Measurements from ENCODE around the gene CELSR2.

The CELSR2 gene

DNA sequence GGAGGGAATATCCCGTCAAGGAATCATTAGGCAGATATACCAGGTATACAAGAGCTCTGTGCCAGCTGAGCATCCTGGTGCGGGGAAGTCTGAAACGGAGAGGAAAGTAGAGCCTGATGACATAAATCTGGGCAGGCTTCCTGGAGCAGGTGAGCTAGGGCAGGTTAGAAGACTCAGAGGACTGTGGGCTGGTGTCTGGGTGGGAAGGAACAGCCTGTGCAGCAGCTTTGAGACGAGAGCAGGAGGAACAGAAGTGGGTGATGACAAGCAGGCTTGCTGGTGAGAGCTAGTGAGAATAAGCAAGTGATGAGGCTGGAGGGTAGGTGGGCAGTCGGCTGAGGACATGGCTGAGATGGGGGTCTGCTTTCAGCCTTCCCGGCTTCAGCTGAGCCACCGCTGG lies 6.7 kb downstream of the CELSR2 start:
- DNase-seq (ENCODE audit: insufficient read length, low spot score): no peak
- FAIRE-seq: no peak
- TF ChIP-seq, protein P1, sequence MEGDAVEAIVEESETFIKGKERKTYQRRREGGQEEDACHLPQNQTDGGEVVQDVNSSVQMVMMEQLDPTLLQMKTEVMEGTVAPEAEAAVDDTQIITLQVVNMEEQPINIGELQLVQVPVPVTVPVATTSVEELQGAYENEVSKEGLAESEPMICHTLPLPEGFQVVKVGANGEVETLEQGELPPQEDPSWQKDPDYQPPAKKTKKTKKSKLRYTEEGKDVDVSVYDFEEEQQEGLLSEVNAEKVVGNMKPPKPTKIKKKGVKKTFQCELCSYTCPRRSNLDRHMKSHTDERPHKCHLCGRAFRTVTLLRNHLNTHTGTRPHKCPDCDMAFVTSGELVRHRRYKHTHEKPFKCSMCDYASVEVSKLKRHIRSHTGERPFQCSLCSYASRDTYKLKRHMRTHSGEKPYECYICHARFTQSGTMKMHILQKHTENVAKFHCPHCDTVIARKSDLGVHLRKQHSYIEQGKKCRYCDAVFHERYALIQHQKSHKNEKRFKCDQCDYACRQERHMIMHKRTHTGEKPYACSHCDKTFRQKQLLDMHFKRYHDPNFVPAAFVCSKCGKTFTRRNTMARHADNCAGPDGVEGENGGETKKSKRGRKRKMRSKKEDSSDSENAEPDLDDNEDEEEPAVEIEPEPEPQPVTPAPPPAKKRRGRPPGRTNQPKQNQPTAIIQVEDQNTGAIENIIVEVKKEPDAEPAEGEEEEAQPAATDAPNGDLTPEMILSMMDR (IDR thresholded peaks at IDR 0.05; ENCODE audit: insufficient read depth, missing control alignments): no peak

DNA sequence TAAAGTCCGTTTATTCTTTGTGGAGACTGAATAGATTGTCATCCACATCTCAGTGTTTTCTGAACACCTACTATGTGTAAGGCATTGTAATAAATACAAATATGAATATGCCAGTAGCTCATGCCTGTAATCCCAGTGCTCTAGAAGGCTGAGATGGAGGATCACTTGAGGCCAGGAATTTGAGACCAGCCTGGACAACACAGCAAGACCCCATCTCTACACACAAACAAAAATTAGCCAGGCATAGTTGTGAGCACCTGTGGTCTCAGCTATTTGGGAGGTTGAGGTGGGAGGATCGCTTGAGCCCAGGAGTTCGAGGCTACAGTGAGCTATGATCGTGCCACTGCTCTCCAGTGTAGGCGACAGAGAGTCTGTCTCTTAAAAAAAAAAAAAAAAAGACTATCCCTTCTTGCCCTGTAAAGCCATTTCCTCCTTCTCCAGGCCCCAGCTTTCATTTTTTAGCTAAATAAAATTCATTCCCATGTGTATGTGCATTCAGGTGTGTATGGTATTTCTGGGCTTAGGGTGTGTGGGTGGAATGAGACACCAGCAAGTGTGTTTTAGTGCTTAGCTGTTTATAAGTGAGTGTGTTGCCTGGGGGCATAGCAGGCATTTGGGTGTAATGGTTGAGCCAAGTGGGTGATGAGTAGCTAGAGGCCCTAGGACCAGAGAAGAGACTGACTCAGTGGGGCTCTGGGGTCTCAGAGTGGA lies 7.8 kb downstream of the CELSR2 start:
- TF ChIP-seq, protein P1 (IDR thresholded peaks at IDR 0.05; ENCODE audit: insufficient read depth, missing control alignments): no peak
- no peak for FAIRE-seq
- no peak for DNase-seq (ENCODE audit: insufficient read length, low spot score)

DNA sequence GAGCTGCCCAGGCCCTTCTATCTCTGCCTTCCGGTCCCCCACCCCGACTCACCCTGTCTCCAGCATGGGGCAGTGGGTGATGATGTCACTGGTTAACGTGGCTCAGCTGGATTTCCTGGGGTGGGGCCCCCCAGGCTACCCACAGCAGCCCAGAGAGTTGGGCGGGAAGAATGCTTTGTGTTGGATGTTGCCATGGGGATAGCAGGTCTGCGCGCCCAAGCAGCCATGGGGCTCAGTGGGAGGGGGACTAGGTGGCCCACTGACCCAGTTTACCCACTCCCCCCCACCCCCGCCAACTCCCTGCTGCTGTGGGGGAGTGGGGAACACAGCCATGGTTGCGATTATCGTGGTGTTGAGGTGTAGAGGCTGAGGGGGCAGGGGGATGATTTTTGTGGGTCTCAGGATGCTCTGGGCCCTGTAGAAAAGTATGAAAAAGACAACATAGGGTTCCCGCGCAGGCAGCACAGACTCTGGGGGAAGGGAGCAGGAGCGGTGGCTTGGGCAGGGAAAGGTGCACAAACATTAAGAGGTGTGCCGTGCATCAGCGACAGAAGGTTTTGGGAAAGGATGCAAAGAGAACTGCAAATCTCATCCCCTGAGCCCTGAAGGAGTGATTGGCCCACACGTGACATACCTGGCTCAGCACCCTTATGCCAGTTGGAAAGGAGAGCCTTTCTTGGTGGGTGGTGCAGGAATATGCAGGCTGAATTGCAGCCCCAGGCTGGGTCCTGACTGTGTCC lies 8.5 kb downstream of the CELSR2 start:
- TF ChIP-seq, protein P1 (IDR thresholded peaks at IDR 0.05; ENCODE audit: insufficient read depth, missing control alignments): no peak
- FAIRE-seq (no peak), DNase-seq (ENCODE audit: insufficient read length, low spot score) (no peak)

DNA sequence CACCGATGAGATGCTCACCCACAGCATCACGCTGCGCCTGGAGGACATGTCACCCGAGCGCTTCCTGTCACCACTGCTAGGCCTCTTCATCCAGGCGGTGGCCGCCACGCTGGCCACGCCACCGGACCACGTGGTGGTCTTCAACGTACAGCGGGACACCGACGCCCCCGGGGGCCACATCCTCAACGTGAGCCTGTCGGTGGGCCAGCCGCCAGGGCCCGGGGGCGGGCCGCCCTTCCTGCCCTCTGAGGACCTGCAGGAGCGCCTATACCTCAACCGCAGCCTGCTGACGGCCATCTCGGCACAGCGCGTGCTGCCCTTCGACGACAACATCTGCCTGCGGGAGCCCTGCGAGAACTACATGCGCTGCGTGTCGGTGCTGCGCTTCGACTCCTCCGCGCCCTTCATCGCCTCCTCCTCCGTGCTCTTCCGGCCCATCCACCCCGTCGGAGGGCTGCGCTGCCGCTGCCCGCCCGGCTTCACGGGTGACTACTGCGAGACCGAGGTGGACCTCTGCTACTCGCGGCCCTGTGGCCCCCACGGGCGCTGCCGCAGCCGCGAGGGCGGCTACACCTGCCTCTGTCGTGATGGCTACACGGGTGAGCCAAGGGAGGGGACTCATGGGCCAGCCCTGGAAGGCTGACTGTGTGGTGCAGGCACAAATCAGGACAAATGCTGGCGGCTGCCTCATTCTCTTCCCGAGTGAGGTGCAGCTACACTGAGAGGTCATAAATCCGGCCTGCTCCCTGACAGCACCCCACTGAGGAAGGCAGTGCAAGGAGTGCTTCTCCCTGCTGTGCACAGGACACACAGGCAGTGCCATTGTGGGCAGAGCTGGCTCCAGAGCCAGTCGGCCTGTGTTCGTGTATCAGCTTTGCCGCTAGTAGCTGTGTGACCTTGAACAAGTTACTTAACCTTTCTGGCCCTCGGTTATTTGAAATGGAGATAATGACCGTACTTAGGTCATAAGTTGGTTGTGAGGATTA lies 9.4 kb downstream of the CELSR2 start:
- TF ChIP-seq, protein P1 (IDR thresholded peaks at IDR 0.05; ENCODE audit: insufficient read depth, missing control alignments): no peak
- no peak for DNase-seq (ENCODE audit: insufficient read length, low spot score)
- FAIRE-seq: no peak

DNA sequence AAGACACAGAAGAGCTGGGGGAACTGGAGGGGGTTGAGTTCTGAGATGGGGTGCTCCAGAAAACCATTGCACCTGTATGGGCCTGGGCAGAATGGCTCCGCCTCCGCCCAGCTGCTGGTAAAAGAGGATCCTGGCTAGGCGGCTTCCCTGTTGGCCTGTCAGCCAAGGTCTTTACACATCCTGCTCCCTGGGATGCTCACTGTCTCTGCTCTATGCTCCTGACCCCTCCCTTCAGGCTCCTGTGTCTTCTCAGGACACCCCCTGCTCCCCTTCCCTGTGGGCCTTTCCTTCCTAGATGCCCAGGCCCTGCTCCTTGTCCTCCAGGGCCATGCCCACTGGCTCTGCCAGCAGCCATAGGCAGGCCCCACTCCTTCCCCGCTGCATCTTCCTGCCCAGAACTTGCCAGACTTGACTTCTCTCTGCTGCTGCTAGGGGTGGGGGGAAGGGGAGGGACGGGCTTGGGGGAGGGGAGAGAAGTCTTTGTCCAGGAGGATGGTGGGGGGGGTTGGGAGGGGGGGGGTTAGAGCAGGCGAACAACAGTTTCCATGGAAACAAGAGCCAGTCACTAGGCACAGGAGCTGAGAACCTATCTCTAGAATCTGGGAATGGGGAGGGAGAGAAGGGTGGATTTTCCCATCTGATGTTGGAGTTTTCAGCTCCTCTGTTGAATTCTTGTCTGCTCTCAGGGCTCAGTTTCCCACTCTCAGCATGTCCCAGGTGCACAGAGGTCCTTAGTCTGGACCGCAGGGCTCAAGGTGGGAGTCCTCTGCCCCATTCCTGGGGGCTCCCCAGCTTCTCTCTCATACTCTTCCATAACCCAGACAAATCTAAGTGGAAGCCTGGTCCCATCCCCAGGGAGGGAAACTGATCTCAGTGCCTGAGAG lies 10.6 kb downstream of the CELSR2 start:
- FAIRE-seq: no peak
- DNase-seq (ENCODE audit: insufficient read length, low spot score): no peak
- TF ChIP-seq, protein P1 (IDR thresholded peaks at IDR 0.05; ENCODE audit: insufficient read depth, missing control alignments): no peak

DNA sequence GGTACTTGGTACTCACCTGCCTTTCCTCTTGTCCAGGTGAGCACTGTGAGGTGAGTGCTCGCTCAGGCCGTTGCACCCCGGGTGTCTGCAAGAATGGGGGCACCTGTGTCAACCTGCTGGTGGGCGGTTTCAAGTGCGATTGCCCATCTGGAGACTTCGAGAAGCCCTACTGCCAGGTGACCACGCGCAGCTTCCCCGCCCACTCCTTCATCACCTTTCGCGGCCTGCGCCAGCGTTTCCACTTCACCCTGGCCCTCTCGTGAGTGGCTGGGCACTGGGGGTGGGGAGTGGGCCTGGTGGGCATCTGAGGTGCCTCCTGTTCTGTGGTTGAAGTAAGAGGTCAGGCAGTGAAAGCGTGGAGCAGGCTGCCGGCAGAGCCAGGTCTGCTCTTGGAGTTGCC lies 11.7 kb downstream of the CELSR2 start:
- FAIRE-seq: no peak

More for the DNA sequence above, 11.7 kb downstream of the CELSR2 start:
- DNase-seq (ENCODE audit: insufficient read length, low spot score): no peak
- TF ChIP-seq, protein P1 (IDR thresholded peaks at IDR 0.05; ENCODE audit: insufficient read depth, missing control alignments): no peak
